ENCODE data around the gene DNAJB9.

The DNAJB9 gene

GRCh38 chr7:108586274-108586710 lies 16.6 kb downstream of the DNAJB9 start:
- Mint-ChIP-seq H3K9me3 (no peaks in the 10 kb centered on the region), H3K27me3 (no peaks in the 10 kb centered on the region), H3K27ac (no peak overlapping the region), H3K4me1 (no peaks in the 10 kb centered on the region), H3K36me3 (no peaks in the 10 kb centered on the region), H3K4me3 (no peak overlapping the region)

GRCh38 chr7:108589199-108589598 lies 19.5 kb downstream of the DNAJB9 start:
- no peak overlapping the region for H3K27ac Mint-ChIP-seq
- no peaks in the 10 kb centered on the region for H3K9me3 Mint-ChIP-seq
- H3K4me3 Mint-ChIP-seq: no peak overlapping the region
- peaks cover 2% of the 10 kb centered on the region for H3K27me3 Mint-ChIP-seq
- H3K36me3 Mint-ChIP-seq: no peaks in the 10 kb centered on the region
- H3K4me1 Mint-ChIP-seq: no peaks in the 10 kb centered on the region

- H3K27me3 Mint-ChIP-seq: peaks cover 2% of the 10 kb centered on the region
- no peaks in the 10 kb centered on the region for H3K9me3 Mint-ChIP-seq
- H3K4me1 Mint-ChIP-seq: no peaks in the 10 kb centered on the region
- H3K36me3 Mint-ChIP-seq: no peaks in the 10 kb centered on the region
- no peak overlapping the region for H3K4me3 Mint-ChIP-seq
- H3K27ac Mint-ChIP-seq: no peak overlapping the region
These were observed 20.2 kb downstream of the DNAJB9 start for GRCh38 chr7:108589874-108590273.

GRCh38 chr7:108590606-108591005 lies 20.9 kb downstream of the DNAJB9 start:
- H3K27ac Mint-ChIP-seq: no peak overlapping the region
- H3K27me3 Mint-ChIP-seq: peaks cover 2% of the 10 kb centered on the region
- no peaks in the 10 kb centered on the region for H3K9me3 Mint-ChIP-seq
- H3K36me3 Mint-ChIP-seq: no peaks in the 10 kb centered on the region
- H3K4me3 Mint-ChIP-seq: no peak overlapping the region
- H3K4me1 Mint-ChIP-seq: no peaks in the 10 kb centered on the region

GRCh38 chr7:108592646-108593201 lies 23.1 kb downstream of the DNAJB9 start:
- H3K4me3 Mint-ChIP-seq: no peak overlapping the region
- H3K36me3 Mint-ChIP-seq: no peaks in the 10 kb centered on the region
- no peaks in the 10 kb centered on the region for H3K9me3 Mint-ChIP-seq
- peaks cover 2% of the 10 kb centered on the region for H3K27me3 Mint-ChIP-seq
- H3K27ac Mint-ChIP-seq: no peak overlapping the region
- no peaks in the 10 kb centered on the region for H3K4me1 Mint-ChIP-seq

GRCh38 chr7:108596560-108596959 lies 26.9 kb downstream of the DNAJB9 start:
- H3K4me3 Mint-ChIP-seq: no peak overlapping the region
- H3K9me3 Mint-ChIP-seq: no peaks in the 10 kb centered on the region
- H3K27ac Mint-ChIP-seq: no peak overlapping the region
- H3K27me3 Mint-ChIP-seq: peaks cover 4% of the 10 kb centered on the region
- H3K36me3 Mint-ChIP-seq: no peaks in the 10 kb centered on the region
- H3K4me1 Mint-ChIP-seq: no peaks in the 10 kb centered on the region

GRCh38 chr7:108598153-108598552 lies 28.5 kb downstream of the DNAJB9 start:
- H3K27ac Mint-ChIP-seq: no peak overlapping the region
- H3K27me3 Mint-ChIP-seq: peaks cover 1% of the 10 kb centered on the region
- H3K36me3 Mint-ChIP-seq: no peaks in the 10 kb centered on the region
- H3K4me3 Mint-ChIP-seq: no peak overlapping the region
- H3K9me3 Mint-ChIP-seq: no peaks in the 10 kb centered on the region
- H3K4me1 Mint-ChIP-seq: no peaks in the 10 kb centered on the region

- Mint-ChIP-seq H3K4me3 (no peak overlapping the region), H3K27me3 (peaks cover 1% of the 10 kb centered on the region), H3K4me1 (no peaks in the 10 kb centered on the region), H3K36me3 (no peaks in the 10 kb centered on the region), H3K9me3 (no peaks in the 10 kb centered on the region), H3K27ac (no peak overlapping the region)
These were observed 29.4 kb downstream of the DNAJB9 start for GRCh38 chr7:108598914-108599580.

- Mint-ChIP-seq H3K27ac (no peak overlapping the region), H3K4me1 (no peaks in the 10 kb centered on the region), H3K36me3 (no peaks in the 10 kb centered on the region), H3K4me3 (no peak overlapping the region), H3K9me3 (no peaks in the 10 kb centered on the region), H3K27me3 (peaks cover 1% of the 10 kb centered on the region)
These were observed 30.7 kb downstream of the DNAJB9 start for GRCh38 chr7:108600399-108600798.

GRCh38 chr7:108603656-108604306 lies 34.1 kb downstream of the DNAJB9 start:
- peaks cover 1% of the 10 kb centered on the region for H3K27me3 Mint-ChIP-seq
- no peak overlapping the region for H3K4me3 Mint-ChIP-seq
- no peaks in the 10 kb centered on the region for H3K4me1 Mint-ChIP-seq
- H3K27ac Mint-ChIP-seq: no peak overlapping the region
- no peaks in the 10 kb centered on the region for H3K36me3 Mint-ChIP-seq
- no peaks in the 10 kb centered on the region for H3K9me3 Mint-ChIP-seq

GRCh38 chr7:108604307-108605077 lies 34.8 kb downstream of the DNAJB9 start:
- H3K36me3 Mint-ChIP-seq: no peaks in the 10 kb centered on the region
- no peak overlapping the region for H3K4me3 Mint-ChIP-seq
- H3K9me3 Mint-ChIP-seq: no peaks in the 10 kb centered on the region
- H3K27me3 Mint-ChIP-seq: peaks cover 1% of the 10 kb centered on the region
- no peaks in the 10 kb centered on the region for H3K4me1 Mint-ChIP-seq
- H3K27ac Mint-ChIP-seq: no peak overlapping the region

- Mint-ChIP-seq H3K36me3 (no peaks in the 10 kb centered on the region), H3K27ac (no peak overlapping the region), H3K4me1 (no peaks in the 10 kb centered on the region), H3K9me3 (no peaks in the 10 kb centered on the region), H3K4me3 (no peak overlapping the region), H3K27me3 (no peaks in the 10 kb centered on the region)
These were observed 36.0 kb downstream of the DNAJB9 start for GRCh38 chr7:108605559-108606201.

GRCh38 chr7:108609643-108610042 lies 40.0 kb downstream of the DNAJB9 start:
- Mint-ChIP-seq H3K9me3 (no peaks in the 10 kb centered on the region), H3K4me1 (no peaks in the 10 kb centered on the region), H3K4me3 (no peak overlapping the region), H3K27me3 (no peaks in the 10 kb centered on the region), H3K36me3 (no peaks in the 10 kb centered on the region), H3K27ac (no peak overlapping the region)

GRCh38 chr7:108611268-108611667 lies 41.6 kb downstream of the DNAJB9 start:
- no peak overlapping the region for H3K4me3 Mint-ChIP-seq
- H3K4me1 Mint-ChIP-seq: no peaks in the 10 kb centered on the region
- no peak overlapping the region for H3K27ac Mint-ChIP-seq
- no peaks in the 10 kb centered on the region for H3K9me3 Mint-ChIP-seq
- H3K36me3 Mint-ChIP-seq: no peaks in the 10 kb centered on the region
- no peaks in the 10 kb centered on the region for H3K27me3 Mint-ChIP-seq

- H3K4me3 Mint-ChIP-seq: no peak overlapping the region
These were observed 43.7 kb downstream of the DNAJB9 start for GRCh38 chr7:108613147-108613948.

More at GRCh38 chr7:108613147-108613948, 43.7 kb downstream of the DNAJB9 start:
- H3K9me3 Mint-ChIP-seq: no peaks in the 10 kb centered on the region
- no peaks in the 10 kb centered on the region for H3K36me3 Mint-ChIP-seq
- no peak overlapping the region for H3K27ac Mint-ChIP-seq
- peaks cover 1% of the 10 kb centered on the region for H3K27me3 Mint-ChIP-seq
- no peaks in the 10 kb centered on the region for H3K4me1 Mint-ChIP-seq
